HG03045 (cell line): ENCODE results near the gene SPRY1.

ENCODE experiments used
- ATAC-seq: cut with Tn5 transposase; IDR thresholded peaks from one replicate; pipeline ENCODE4 v1.9.1; 2021; ENCODE audit warnings: mild to moderate bottlenecking, moderate library complexity; ENCODE audit not compliant: unreplicated experiment

The SPRY1 gene

GRCh38 chr4:123408471-123409084, 12.0 kb downstream of the SPRY1 start:
- no peak for ATAC-seq

- ATAC-seq = no peak
Observed at GRCh38 chr4:123409334-123409733, 12.7 kb downstream of the SPRY1 start.

- ATAC-seq = no peak
Observed at GRCh38 chr4:123411514-123411913, 14.9 kb downstream of the SPRY1 start.

GRCh38 chr4:123412091-123412505, 15.5 kb downstream of the SPRY1 start:
- peak; percentile 78 for ATAC-seq

DNA sequence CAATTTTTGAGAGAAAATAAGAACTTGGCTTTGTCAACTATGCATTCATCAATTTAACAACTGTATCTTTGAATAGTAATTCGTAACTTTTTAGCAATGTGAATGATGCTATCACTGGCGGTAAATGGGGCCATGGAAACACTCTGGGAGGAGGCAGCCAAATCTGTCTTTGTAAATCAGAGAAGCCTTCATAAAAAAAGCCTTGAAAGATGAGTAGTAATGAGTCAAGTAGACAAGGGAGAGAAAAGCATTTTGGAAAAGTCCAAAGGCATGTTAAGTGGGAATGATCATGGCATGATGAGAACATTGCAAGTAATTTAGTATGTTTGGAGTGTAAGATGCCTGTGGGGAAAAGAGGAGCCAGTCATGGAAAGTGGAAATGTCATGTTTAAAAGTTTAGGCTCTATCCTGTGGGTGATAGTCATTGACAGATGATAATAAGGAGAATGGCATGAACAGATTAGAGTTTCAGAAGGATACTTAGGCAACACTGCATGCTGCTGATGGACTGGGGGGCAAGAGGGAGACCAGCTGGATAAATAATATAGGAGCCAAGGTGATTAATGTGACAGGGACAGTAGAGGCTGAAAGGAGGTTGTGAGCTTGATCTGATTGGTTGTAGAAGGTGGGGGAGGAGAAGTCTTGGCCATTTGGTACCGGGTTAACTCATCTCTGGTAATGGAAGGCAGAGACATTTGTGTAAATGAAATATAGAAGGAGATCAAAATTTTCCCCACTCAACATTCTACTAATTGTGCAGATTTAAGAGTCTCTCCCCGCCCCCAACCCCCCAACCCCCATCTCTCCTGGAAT, 16.3 kb downstream of the SPRY1 start:
- ATAC-seq = no peak

- no peak for ATAC-seq
Observed at GRCh38 chr4:123415576-123415975, 19.0 kb downstream of the SPRY1 start.

DNA sequence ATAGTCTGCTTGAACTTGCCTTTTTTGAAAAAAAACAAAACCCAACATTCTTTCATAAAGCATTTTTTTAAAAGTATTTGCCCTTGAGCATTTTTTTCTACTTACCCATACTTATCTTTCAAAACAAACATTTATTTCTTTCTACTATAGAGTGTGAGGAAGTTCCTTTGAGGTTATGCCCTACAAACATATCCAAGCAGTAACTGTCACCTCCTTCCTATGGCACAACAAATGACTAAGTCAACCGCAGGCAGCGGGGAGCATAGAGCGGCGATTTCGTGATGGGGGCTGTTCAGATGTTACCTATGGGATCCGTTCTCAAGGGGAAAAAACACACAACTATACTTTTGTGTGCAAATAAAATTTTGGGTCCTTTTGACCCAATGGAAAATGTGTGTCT, 19.4 kb downstream of the SPRY1 start:
- no peak for ATAC-seq

GRCh38 chr4:123417813-123418212, 21.2 kb downstream of the SPRY1 start:
- no peak for ATAC-seq

DNA sequence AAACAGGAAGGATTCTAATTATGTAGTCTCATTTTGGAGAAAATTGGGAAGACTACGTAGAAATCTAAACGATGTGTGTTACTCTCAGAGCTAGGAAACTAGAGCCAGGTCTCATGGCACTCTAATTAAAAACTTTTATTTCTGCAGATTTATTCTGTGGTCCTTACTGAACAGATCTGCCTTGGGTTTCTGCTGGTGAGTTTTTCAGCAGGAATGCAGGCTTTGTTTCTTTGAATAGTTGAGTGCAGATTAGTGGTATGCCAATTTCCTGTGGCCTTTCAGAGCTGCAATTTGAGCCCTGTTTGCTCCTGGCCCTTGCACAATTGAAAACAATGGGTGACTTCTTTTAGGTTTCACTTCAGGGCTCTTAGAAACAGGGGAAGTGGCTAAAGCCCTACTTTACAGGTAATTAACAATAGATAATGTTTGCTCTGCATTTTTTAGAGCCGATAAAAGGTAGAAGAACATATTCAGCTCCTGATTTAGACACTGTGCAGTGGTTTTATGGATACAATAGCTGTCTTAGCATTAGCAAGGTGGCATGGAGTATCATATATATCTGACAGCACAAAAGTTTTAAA, 21.8 kb downstream of the SPRY1 start:
- peak; percentile 56 for ATAC-seq

- ATAC-seq = no peak
Observed at GRCh38 chr4:123419885-123420755, 23.5 kb downstream of the SPRY1 start.

- no peak for ATAC-seq
Observed at GRCh38 chr4:123421227-123421936, 24.8 kb downstream of the SPRY1 start.

DNA sequence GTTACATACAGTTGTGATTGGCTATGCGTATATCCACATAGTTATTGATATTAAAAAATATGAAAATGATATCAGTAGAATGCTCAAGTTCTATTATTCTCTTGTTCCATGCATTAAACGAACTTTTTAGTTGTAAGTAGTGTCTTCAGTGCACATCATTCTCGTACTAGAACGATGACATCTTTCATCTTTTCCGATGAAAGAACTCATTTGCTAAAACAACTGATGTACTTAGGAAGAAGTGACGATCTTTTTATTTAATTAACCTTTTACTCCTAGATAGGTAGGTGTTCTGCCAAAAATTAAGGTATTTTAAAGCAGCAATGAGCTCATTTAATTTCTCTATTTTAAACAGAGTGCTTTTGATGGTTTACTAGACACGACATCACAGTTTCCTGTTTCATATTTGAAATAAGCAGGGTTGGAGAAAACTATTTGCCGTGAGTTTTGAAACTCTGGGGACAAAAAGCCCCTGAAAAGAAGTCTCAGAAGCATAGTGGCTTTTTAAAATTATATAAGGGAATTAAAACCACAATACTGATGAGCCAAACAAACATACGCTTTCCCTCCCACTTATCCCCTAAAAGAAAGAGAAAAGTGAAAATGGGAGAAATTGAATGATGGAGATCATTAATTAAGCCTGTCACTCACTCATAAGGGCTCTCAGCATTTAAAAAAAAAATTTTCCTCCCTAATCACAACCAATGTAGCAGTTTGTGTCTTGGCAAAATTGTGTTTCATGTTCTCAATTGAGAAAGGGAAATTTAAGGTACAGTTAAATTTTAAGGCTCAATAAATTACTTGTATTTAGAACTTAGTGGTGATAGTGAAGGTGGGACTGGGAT, 25.6 kb downstream of the SPRY1 start:
- ATAC-seq = no peak

GRCh38 chr4:123423819-123424218, 27.2 kb downstream of the SPRY1 start:
- no peak for ATAC-seq

DNA sequence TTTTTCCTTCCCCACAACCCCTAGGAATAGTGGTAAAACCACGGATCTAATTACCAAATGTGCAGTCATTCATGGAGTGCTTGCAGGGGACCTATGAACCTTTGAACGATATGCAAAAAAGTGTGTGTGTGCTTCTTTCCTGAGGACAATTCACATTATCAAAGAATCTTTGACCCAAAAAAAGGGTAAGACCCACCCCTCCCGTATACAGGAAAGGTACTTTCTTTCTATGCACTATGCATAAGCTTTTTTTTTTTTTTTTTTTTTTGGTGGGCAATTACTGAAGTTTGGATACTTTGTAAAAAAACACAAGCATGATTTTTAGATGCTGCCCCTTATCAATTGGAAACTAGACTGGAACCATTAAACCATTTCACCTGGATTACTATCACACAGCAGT, 31.4 kb downstream of the SPRY1 start:
- ATAC-seq = no peak

DNA sequence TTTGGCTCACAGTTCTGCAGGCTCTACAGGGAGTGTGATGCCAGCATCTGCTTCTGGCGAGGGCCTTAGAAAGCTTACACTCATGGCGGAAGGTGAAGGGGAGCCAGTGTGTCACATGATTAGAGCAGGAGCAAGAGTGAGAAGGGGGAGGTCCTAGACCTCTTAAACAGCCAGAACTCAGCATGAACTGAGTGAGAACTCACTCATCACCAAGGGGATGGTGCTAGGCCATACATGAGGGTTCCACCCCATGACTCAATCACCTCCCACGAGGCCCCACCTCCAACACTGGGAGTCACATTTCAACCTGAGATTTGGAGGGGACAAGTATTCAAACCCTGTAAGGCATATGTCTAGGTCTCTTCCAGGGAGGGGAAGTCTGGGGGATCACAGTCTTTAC, 33.4 kb downstream of the SPRY1 start:
- no peak for ATAC-seq

- ATAC-seq = no peak
Observed at GRCh38 chr4:123430501-123430900, 33.9 kb downstream of the SPRY1 start.

DNA sequence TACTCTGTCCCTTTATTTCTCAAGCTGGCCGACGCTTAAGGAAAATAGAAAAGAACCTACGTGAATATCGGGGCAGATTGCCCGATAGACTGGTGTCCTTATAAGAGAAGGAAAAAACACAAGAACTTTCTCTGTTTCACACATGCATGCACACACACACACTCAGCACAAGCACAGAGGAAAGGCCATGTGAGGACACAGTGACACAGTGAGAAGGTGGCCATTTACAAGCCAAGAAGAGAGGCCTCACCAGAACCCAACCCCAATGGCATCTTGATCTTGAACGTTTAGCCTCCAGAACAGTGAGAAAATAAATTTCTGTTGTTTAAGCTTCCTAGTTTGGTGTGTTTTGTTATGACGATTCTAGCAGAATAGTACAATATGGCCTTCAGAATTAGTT, 37.0 kb downstream of the SPRY1 start:
- ATAC-seq = no peak

DNA sequence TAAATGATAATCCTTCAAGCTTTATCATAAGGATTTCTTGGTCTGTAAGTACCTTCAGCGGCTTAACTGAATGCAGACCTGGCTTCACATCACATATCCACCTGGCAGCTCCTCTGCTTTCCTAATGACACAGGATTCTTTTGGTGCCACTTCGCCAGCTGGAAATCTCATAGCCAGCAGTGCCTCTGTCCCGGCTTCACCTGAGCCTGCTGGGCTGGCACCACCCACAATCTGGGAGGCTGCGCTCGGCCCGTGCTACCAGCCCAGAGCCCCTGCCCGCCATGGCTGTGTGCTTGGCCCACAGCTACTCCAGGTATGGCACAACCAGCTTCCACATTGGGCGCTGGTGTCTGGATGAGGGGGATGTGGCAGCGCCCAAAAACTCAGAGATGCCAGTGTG, 37.4 kb downstream of the SPRY1 start:
- no peak for ATAC-seq

DNA sequence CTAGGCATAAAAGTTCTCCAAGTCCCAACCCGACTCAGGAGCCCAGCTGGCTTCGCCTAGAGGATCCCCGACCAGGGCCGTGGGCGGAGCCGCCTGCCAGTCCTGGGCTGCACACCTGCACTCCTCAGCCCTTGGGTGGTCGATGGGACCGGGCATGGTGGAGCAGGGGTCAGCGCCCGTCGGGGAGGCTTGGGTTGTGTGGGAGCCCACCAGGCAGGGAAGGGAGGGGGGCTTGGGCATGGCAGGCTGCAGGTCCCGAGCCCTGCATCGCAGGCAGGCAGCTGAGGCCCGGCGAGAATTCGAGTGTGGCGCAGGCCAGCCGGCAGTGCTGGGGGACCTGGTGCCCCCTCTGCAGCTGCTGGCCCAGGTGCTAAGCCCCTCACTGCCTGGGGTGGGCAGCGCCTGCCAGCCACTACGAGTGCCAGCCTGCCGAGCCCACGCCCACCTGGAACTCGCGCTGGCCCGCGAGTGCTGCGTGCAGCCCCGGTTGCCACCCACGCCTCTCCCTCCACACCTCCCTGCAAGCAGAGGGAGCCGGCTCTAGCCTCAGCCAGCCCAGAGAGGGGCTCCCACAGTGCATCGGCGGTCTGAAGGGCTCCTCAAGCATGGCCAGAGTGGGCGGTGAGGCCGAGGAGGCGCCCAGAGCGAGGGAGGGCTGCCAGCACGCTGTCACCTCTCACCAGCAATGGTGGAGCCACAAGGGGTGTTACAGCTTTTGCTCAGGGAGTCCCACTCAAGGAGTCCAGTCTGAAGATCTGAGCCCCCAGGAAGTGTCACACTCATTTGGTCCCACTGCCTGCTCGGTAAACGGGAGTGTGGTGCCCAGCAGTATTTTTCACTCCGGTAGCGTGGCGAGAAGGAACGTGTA, 38.9 kb downstream of the SPRY1 start:
- no peak for ATAC-seq
